22Rv1 (cell line): ENCODE measurements around the gene PURB.
"Not testable (repeated sequence)": the region's sequence is repeated elsewhere in the genome, so short reads cannot be mapped to it uniquely, and the experiment has no call there.

ENCODE experiments used
- H3K27ac ChIP-seq: fragments of 450-650 bp; 2 replicates; pipeline ENCODE4 v1.5.1; 2017
- CTCF ChIP-seq: fragments of 450-650 bp; IDR thresholded peaks from 2 replicates; pipeline ENCODE4 v1.5.1; 2017; ENCODE audit warnings: mild to moderate bottlenecking
- ZFX ChIP-seq: fragments of 450-650 bp; IDR thresholded peaks from 2 replicates; pipeline ENCODE4 v1.6.1; 2017; ENCODE audit warnings: antibody characterized with exemption, borderline replicate concordance

Gene PURB

GRCh38 chr7:44849259-44849884 is 36.0 kb downstream of the PURB start:
- TF ChIP-seq CTCF (no peak), ZFX (no peak)
- H3K27ac ChIP-seq, result peak overlapping the region; percentile 99

GRCh38 chr7:44847920-44848634 is 37.3 kb downstream of the PURB start, which contains the start of gene H2AZ2:
Gene H2AZ2, minus strand, starts transcription at chr7:44848087. Its CDS starts 116 bp downstream, at chr7:44847971.
- no peak for TF ChIP-seq ZFX
- peak; percentile 59 for TF ChIP-seq CTCF
- H3K27ac ChIP-seq, result peak within 1 kb of the TSS; percentile 99

- H3K27ac ChIP-seq, result peak overlapping the region; percentile 99
- no peak for TF ChIP-seq ZFX
- peak; percentile 98 for TF ChIP-seq CTCF
Measured at GRCh38 chr7:44847509-44847919, 37.8 kb downstream of the PURB start.

GRCh38 chr7:44846816-44847508 is 38.4 kb downstream of the PURB start:
- peak overlapping the region; percentile 99 for H3K27ac ChIP-seq
- no peak for TF ChIP-seq ZFX
- no peak for TF ChIP-seq CTCF

GRCh38 chr7:44846390-44846789 is 38.9 kb downstream of the PURB start:
- H3K27ac ChIP-seq, result peak overlapping the region; percentile 99

GRCh38 chr7:44845451-44845850 is 39.9 kb downstream of the PURB start:
- TF ChIP-seq CTCF, result no peak
- no peak for TF ChIP-seq ZFX
- H3K27ac ChIP-seq, result no peak overlapping the region

- not testable (repeated sequence) for H3K27ac ChIP-seq
Measured at GRCh38 chr7:44843440-44843839, 41.9 kb downstream of the PURB start.

- H3K27ac ChIP-seq, result not testable (repeated sequence)
Measured at GRCh38 chr7:44842675-44843074, 42.7 kb downstream of the PURB start.
